ENCODE results near the gene TWNK. TPM values are rescaled to one million over a fixed set of nuclear protein-coding genes. Genes with fewer than 3 reads are reported as not detected.

The TWNK gene
- total RNA-seq, 4 donors from 2014 or later, result 7.6 to 9.0 (median 8.1) TPM

DNA sequence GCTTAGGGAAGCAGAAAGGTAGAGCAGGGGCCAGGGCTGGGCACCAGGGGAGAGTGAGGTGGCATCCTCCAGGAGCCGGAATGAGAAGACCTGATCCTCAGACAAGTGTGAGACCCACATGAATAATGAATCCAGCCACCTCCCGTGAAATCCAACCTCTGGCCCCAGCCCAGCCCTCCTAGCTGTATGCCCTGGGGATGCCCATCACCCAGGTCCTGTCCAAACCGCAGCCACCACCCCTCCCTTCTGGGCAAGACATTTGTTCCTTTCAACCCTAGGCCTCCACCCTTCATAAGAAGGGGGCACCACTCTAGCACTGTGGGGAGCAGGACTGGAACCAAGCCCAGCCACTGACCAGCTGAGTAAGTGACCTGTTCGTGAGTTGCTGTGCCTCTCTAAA, 33.9 kb downstream of the TWNK start:
- no peak for TF ChIP-seq EP300 (IDR thresholded peaks at IDR 0.05)
- TF ChIP-seq, protein P1, sequence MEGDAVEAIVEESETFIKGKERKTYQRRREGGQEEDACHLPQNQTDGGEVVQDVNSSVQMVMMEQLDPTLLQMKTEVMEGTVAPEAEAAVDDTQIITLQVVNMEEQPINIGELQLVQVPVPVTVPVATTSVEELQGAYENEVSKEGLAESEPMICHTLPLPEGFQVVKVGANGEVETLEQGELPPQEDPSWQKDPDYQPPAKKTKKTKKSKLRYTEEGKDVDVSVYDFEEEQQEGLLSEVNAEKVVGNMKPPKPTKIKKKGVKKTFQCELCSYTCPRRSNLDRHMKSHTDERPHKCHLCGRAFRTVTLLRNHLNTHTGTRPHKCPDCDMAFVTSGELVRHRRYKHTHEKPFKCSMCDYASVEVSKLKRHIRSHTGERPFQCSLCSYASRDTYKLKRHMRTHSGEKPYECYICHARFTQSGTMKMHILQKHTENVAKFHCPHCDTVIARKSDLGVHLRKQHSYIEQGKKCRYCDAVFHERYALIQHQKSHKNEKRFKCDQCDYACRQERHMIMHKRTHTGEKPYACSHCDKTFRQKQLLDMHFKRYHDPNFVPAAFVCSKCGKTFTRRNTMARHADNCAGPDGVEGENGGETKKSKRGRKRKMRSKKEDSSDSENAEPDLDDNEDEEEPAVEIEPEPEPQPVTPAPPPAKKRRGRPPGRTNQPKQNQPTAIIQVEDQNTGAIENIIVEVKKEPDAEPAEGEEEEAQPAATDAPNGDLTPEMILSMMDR (IDR thresholded peaks at IDR 0.05), result no peak
- no peak for TF ChIP-seq POLR2AphosphoS5 (IDR thresholded peaks at IDR 0.05)
- 68% methylated on average over 4 of the region's 4 CpGs for WGBS
- no peak for DNase-seq (ENCODE audit: low spot score in 2 of 2)

DNA sequence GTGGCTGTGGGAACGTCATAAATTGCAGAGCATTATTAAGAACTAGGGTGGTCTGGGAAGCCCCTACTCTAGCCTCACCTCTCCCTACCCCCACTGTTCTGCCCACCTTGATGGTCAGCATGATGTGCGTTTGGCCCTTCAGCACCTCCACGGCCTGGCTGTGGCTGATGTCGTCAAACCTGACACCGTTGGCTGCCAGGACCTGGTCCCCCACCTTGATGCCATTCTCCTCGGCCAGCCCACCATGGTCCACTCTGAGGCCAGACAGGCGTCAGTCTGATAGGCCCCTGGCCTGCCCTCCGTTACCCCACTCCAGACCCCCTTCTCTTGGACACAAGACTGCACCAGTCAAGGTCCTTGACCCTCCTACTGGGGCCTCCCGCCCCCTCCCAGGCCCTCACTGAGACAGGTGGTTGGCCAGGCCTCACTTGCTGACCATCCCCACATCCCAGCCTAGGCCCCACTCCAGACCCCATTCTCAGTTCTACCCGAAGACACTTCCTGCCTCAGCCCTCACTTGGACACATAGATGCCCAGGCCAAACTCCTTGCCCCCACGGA, 34.4 kb downstream of the TWNK start:
- no peaks in the 10 kb centered on the region for H3K36me3 ChIP-seq
- H3K27me3 ChIP-seq, result peaks cover 4% of the 10 kb centered on the region
- no peak overlapping the region for H3K4me3 ChIP-seq
- H3K4me1 ChIP-seq, result peaks cover 9% of the 10 kb centered on the region
- H3K27ac ChIP-seq, result no peak overlapping the region
- no peaks in the 10 kb centered on the region for H3K9me3 ChIP-seq
- no peak for DNase-seq (ENCODE audit: low spot score in 2 of 2)
- TF ChIP-seq EP300 (IDR thresholded peaks at IDR 0.05), result no peak
- TF ChIP-seq, protein P1 (IDR thresholded peaks at IDR 0.05), result no peak
- 89% methylated on average over 9 of the region's 11 CpGs for WGBS

More for the DNA sequence above, 33.9 kb downstream of the TWNK start:
- no peaks in the 10 kb centered on the region for H3K36me3 ChIP-seq
- no peaks in the 10 kb centered on the region for H3K9me3 ChIP-seq
- peaks cover 9% of the 10 kb centered on the region for H3K4me1 ChIP-seq
- no peak overlapping the region for H3K27ac ChIP-seq
- H3K27me3 ChIP-seq, result peaks cover 9% of the 10 kb centered on the region
- no peak overlapping the region for H3K4me3 ChIP-seq

DNA sequence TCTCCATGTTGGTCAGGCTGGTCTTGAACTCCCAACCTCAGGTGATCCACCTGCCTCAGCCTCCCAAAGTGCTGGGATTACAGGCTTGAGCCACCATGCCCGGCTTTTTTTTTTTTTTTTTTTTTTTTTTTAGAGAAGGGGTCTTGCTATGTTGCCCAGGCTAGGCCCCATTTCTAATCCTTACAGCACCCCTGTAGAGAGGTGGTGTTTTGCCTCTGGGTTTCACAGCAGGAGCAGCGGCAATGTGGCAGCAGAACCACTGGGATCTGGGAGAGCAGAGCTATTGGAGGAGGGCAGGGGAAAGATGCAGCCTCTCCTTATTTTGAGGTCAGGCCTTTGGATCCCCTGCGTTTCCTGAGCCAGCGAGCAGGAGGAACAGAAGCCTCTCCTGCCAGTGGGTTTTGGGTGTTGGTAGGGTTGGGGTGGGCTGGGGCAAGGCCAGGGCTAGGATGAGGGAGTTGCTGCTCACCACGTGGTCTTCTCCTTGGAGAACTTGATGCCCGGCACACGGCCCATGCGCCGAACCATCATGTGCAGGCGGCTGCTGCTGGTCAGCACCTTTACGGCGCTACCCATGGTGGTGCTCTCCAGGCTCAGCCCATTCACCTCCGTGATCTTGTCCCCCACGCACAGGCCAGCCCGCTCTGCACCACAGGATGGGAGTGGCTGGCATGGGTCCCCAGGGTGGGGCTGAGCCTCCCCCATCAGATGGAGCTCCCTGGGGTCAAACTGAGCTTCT, 35.8 kb downstream of the TWNK start:
- TF ChIP-seq, protein P1 (IDR thresholded peaks at IDR 0.05), result no peak
- TF ChIP-seq EP300 (IDR thresholded peaks at IDR 0.05) (no peak), POLR2A (IDR thresholded peaks at IDR 0.05) (no peak)
- no peaks in the 10 kb centered on the region for H3K36me3 ChIP-seq
- peaks cover 4% of the 10 kb centered on the region for H3K27me3 ChIP-seq
- no peak overlapping the region for H3K27ac ChIP-seq
- H3K4me1 ChIP-seq, result peaks cover 9% of the 10 kb centered on the region
- DNase-seq (ENCODE audit: low spot score in 2 of 2), result no peak
- 90% methylated on average over 10 of the region's 15 CpGs for WGBS
- H3K4me3 ChIP-seq, result no peak overlapping the region
- no peaks in the 10 kb centered on the region for H3K9me3 ChIP-seq

DNA sequence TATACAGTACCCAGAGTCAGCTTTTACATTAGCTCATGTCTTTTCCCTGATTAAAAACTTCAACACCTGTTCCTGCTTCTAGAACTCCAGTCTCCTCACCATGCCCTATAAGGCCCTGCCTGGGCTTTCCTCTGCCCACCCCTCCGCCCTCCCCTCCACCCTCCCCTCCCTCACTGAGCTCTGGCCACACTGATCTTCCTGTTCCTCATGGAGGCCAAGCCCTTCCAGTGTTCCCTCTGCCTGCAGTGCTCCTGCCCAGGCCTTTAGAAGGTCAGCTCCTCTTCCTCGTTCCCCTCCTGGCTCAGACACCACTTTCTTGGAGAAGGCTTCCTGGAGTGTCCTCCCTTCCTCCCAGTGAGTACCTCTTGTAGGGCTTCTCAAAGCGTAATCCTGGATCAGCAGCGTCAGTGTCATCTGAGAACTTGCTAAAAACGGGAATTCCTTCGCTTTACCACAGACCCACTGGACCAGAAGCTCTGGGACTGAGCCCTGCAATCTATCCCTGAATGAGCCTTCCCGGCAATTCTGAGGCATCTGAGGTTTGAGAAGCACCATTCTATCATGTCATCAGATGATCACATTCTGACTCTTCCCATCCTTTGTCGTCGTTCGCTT, 39.9 kb downstream of the TWNK start:
- Histone ChIP-seq H3K27ac (no peak overlapping the region), H3K4me3 (no peak overlapping the region), H3K4me1 (peaks cover 16% of the 10 kb centered on the region), H3K9me3 (no peaks in the 10 kb centered on the region), H3K36me3 (no peaks in the 10 kb centered on the region), H3K27me3 (no peaks in the 10 kb centered on the region)
- whole genome bisulfite sequencing, result 82% methylated on average over 10 of the region's 10 CpGs
- DNase-seq (ENCODE audit: low spot score in 2 of 2), result no peak
- TF ChIP-seq POLR2A (IDR thresholded peaks at IDR 0.05), result no peak
- no peak for TF ChIP-seq EP300 (IDR thresholded peaks at IDR 0.05)
- TF ChIP-seq, protein P1 (IDR thresholded peaks at IDR 0.05), result no peak
- TF ChIP-seq POLR2AphosphoS5 (IDR thresholded peaks at IDR 0.05), result no peak

Data from suprapubic skin (tissue), 4 donors.